Keratinocyte (primary cell): ENCODE results near the gene OR4C6. TPM values are rescaled to one million over a fixed set of nuclear protein-coding genes. Genes with fewer than 3 reads are reported as not detected.

Experiments
- DNase-seq: peaks from one replicate; pipeline ENCODE4 v3.0.0-alpha.2; 2011; ENCODE audit warnings: low read depth, missing footprints, low spot score
- FAIRE-seq: peaks from 2 replicates; lab custom pipeline; 2011; peaks lifted over from hg19 to GRCh38; lab: Jason Lieb, UNC
- H2AFZ ChIP-seq: 2 replicates; pipeline ENCODE4 v1.6.0; 2012; ENCODE audit warnings: low read length, control low read depth, inconsistent platforms; ENCODE audit not compliant: control insufficient read depth
- H3K27ac ChIP-seq: 2 replicates; pipeline ENCODE4 v1.5.1; 2011; ENCODE audit warnings: low read length; ENCODE audit not compliant: control insufficient read depth, insufficient read depth
- H3K27me3 ChIP-seq: 3 replicates; pipeline ENCODE4 v1.6.0; 2011; ENCODE audit warnings: low read length; ENCODE audit not compliant: control insufficient read depth, insufficient read depth; ENCODE audit errors: extremely low read depth
- H3K36me3 ChIP-seq, 2 experiments: 2 replicates in 1 of 2; 3 replicates in 1 of 2; pipeline ENCODE4 v1.5.1; 2011; ENCODE audit warnings: low read length in 2 of 2, mild to moderate bottlenecking in 1 of 2; ENCODE audit not compliant: control insufficient read depth in 2 of 2, insufficient read depth in 2 of 2; ENCODE audit errors: extremely low read depth in 1 of 2
- H3K4me1 ChIP-seq: 3 replicates; pipeline ENCODE4 v1.5.1; 2011; ENCODE audit warnings: low read length; ENCODE audit not compliant: control insufficient read depth, insufficient read depth; ENCODE audit errors: extremely low read depth
- H3K4me2 ChIP-seq: 3 replicates; pipeline ENCODE4 v1.6.0; 2011; ENCODE audit warnings: low read depth, low read length; ENCODE audit not compliant: control insufficient read depth, insufficient read depth; ENCODE audit errors: extremely low read depth
- H3K4me3 ChIP-seq, 3 experiments: fragments of 200-600 bp in 1 of 3; sonication (generic) in 1 of 3; 2 replicates in 2 of 3; 3 replicates in 1 of 3; pipeline ENCODE4 v1.5.1; 2011 to 2016; ENCODE audit warnings: low read length in 3 of 3, mild to moderate bottlenecking in 3 of 3, control low read depth in 2 of 3, inconsistent platforms in 1 of 3, low read depth in 1 of 3, mixed read lengths in 1 of 3, mixed run types in 1 of 3, moderate library complexity in 1 of 3; ENCODE audit not compliant: control insufficient read depth in 2 of 3, insufficient read depth in 2 of 3; ENCODE audit errors: extremely low read depth in 1 of 3
- H3K79me2 ChIP-seq: 2 replicates; pipeline ENCODE4 v1.6.0; 2012; ENCODE audit warnings: low read length; ENCODE audit not compliant: control insufficient read depth, insufficient read depth
- H3K9ac ChIP-seq: 3 replicates; pipeline ENCODE4 v1.6.0; 2011; ENCODE audit warnings: low read length; ENCODE audit not compliant: control insufficient read depth, insufficient read depth; ENCODE audit errors: extremely low read depth
- H3K9me1 ChIP-seq: 3 replicates; pipeline ENCODE4 v1.6.0; 2011; ENCODE audit warnings: low read length; ENCODE audit not compliant: control insufficient read depth, insufficient read depth; ENCODE audit errors: extremely low read depth
- H3K9me3 ChIP-seq: 2 replicates; pipeline ENCODE4 v1.5.1; 2012; ENCODE audit warnings: low read depth, low read length; ENCODE audit not compliant: control insufficient read depth
- H4K20me1 ChIP-seq: 3 replicates; pipeline ENCODE4 v1.6.0; 2011; ENCODE audit warnings: low read length; ENCODE audit not compliant: control insufficient read depth, insufficient read depth; ENCODE audit errors: extremely low read depth
- CTCF ChIP-seq, 3 experiments: IDR thresholded peaks in 1 of 3; conservative IDR thresholded peaks in 1 of 3; optimal IDR thresholded peaks in 1 of 3; 2 replicates in 2 of 3; 3 replicates in 1 of 3; pipeline versions ENCODE3 to v1.5.1; 2011; ENCODE audit warnings: low read length in 3 of 3, mild to moderate bottlenecking in 3 of 3, moderate library complexity in 2 of 3, control low read depth in 1 of 3, inconsistent platforms in 1 of 3; ENCODE audit not compliant: insufficient read depth in 2 of 3; ENCODE audit errors: extremely low read depth in 1 of 3
- EZH2 ChIP-seq: IDR thresholded peaks from one replicate; pipeline ENCODE4 v1.6.1; 2012; ENCODE audit warnings: inconsistent platforms, mild to moderate bottlenecking, low read length, moderate library complexity
- dilution Hi-C: fragments of 300-500 bp; cut with MboI; formaldehyde crosslinking; loops from one replicate; pipeline ENCODE4 v1.7.0; 2020; ENCODE audit warnings: low sequenced_read_pairs; ENCODE audit not compliant: extremely low pct_ligation_motif_present
- polyA plus RNA-seq, 5 experiments: library from polyadenylated mRNA; depleted of rRNA in 3 of 5; stranded (reverse) in 3 of 5; stranded (forward) in 1 of 5; unstranded in 1 of 5; fragments of >200 nt; gene quantifications; 1 replicate in 1 of 5; 2 replicates in 3 of 5; 3 replicates in 1 of 5; pipeline versions ENCODE4 v1.2.1 to v1.2.3, GENCODE V29; 2011 to 2012; ENCODE audit warnings: missing spikeins in 2 of 5, low read depth in 1 of 5, low replicate concordance in 1 of 5

OR4C6 gene
- polyA plus RNA-seq, 1 donor (not counting 4 experiments of a cell fraction or from before 2014, with no cell fraction given), result not detected

- no peak overlapping the region for H2AFZ ChIP-seq
- no peaks in the 10 kb centered on the region for H3K4me1 ChIP-seq
- TF ChIP-seq EZH2 (no peak), CTCF (optimal IDR thresholded peaks at IDR 0.05 in 1 of 3, IDR thresholded peaks at IDR 0.05 in 1 of 3, conservative IDR thresholded peaks at IDR 0.05 in 1 of 3; ENCODE audit: extremely low read depth in 1 of 3, insufficient read depth in 2 of 3, low read length in 3 of 3) (no peak)
- no peak overlapping the region for H3K27ac ChIP-seq
- H3K9me3 ChIP-seq, result no peaks in the 10 kb centered on the region
- H3K79me2 ChIP-seq, result no peaks in the 10 kb centered on the region
- H3K27me3 ChIP-seq, result no peaks in the 10 kb centered on the region
- FAIRE-seq (no peak), DNase-seq (no peak)
- no peaks in the 10 kb centered on the region for H3K36me3 ChIP-seq
- no peak overlapping the region for H3K4me2 ChIP-seq
- dilution Hi-C loops, result no loop called here
- H4K20me1 ChIP-seq, result no peaks in the 10 kb centered on the region
- H3K4me3 ChIP-seq, result no peak overlapping the region
- H3K9ac ChIP-seq, result no peak overlapping the region
- H3K9me1 ChIP-seq, result no peaks in the 10 kb centered on the region
Measured at GRCh38 chr11:55697817-55698216, 35.8 kb downstream of the OR4C6 start.

GRCh38 chr11:55701429-55701828 lies 39.4 kb downstream of the OR4C6 start:
- Histone ChIP-seq H3K27me3 (no peaks in the 10 kb centered on the region), H3K4me2 (no peak overlapping the region), H3K36me3 (no peaks in the 10 kb centered on the region), H3K9me1 (no peaks in the 10 kb centered on the region), H3K9me3 (no peaks in the 10 kb centered on the region), H3K27ac (no peak overlapping the region), H4K20me1 (no peaks in the 10 kb centered on the region), H3K9ac (no peak overlapping the region), H3K4me1 (no peaks in the 10 kb centered on the region), H3K79me2 (no peaks in the 10 kb centered on the region), H3K4me3 (no peak overlapping the region), H2AFZ (no peak overlapping the region)
- DNase-seq (no peak), FAIRE-seq (no peak)
- dilution Hi-C loops, result no loop called here
- TF ChIP-seq EZH2 (no peak), CTCF (optimal IDR thresholded peaks at IDR 0.05 in 1 of 3, IDR thresholded peaks at IDR 0.05 in 1 of 3, conservative IDR thresholded peaks at IDR 0.05 in 1 of 3; ENCODE audit: extremely low read depth in 1 of 3, insufficient read depth in 2 of 3, low read length in 3 of 3) (no peak)
